Common myeloid progenitor, CD34-positive (primary cell): ENCODE data around the gene IQSEC2.

ENCODE experiments used
- CTCF ChIA-PET: fragments of 350-600 bp; sonication (Branson Sonifier 250); formaldehyde crosslinking; loops from one replicate; lab custom pipeline; 2021; ENCODE audit warnings: antibody characterized with exemption; lab: Charles Lee
- POLR2A ChIA-PET: fragments of 350-600 bp; sonication (Branson Sonifier 250); formaldehyde crosslinking; loops from one replicate; lab custom pipeline; 2021; ENCODE audit warnings: antibody characterized with exemption; lab: Charles Lee
- DNase-seq, 3 donors: peaks; one replicate each; pipeline versions ENCODE4 v3.0.0 to v3.0.0-alpha.2; 2013
- H3K27ac ChIP-seq, 2 experiments: 1 replicate in 1 of 2; 2 replicates in 1 of 2; pipeline ENCODE4 v1.7.0; 2013; ENCODE audit warnings: inconsistent platforms in 2 of 2, low read length in 2 of 2, mild to moderate bottlenecking in 2 of 2, low read depth in 1 of 2, moderate library complexity in 1 of 2; ENCODE audit not compliant: severe bottlenecking in 2 of 2, insufficient read depth in 1 of 2, poor library complexity in 1 of 2
- H3K27me3 ChIP-seq, 5 experiments: replicated peaks in 2 of 5; 1 replicate in 3 of 5; 2 replicates in 2 of 5; pipeline versions ENCODE4 v1.6.1 to v1.7.0; 2013; ENCODE audit warnings: low read length in 4 of 5, mild to moderate bottlenecking in 2 of 5, moderate library complexity in 2 of 5, inconsistent platforms in 1 of 5; ENCODE audit not compliant: insufficient read depth in 5 of 5, control insufficient read depth in 4 of 5
- H3K36me3 ChIP-seq, 4 experiments: 1 replicate in 2 of 4; 2 replicates in 2 of 4; pipeline versions ENCODE4 v1.6.1 to v1.7.0; 2013; ENCODE audit warnings: low read length in 3 of 4, control low read depth in 1 of 4, mild to moderate bottlenecking in 1 of 4; ENCODE audit not compliant: control insufficient read depth in 4 of 4, insufficient read depth in 4 of 4
- H3K4me1 ChIP-seq, 4 experiments: 1 replicate in 3 of 4; 2 replicates in 1 of 4; pipeline versions ENCODE4 v1.6.1 to v1.7.1; 2013; ENCODE audit warnings: low read length in 3 of 4, mild to moderate bottlenecking in 3 of 4, control low read depth in 1 of 4, inconsistent platforms in 1 of 4, moderate library complexity in 1 of 4; ENCODE audit not compliant: control insufficient read depth in 4 of 4, insufficient read depth in 4 of 4; ENCODE audit errors: control extremely low read depth in 1 of 4
- H3K4me3 ChIP-seq, 7 experiments: 1 replicate in 4 of 7; 2 replicates in 3 of 7; pipeline versions ENCODE4 v1.5.1 to v1.7.0; 2013; ENCODE audit warnings: mild to moderate bottlenecking in 7 of 7, low read length in 6 of 7, moderate library complexity in 6 of 7, inconsistent platforms in 2 of 7, low read depth in 2 of 7, control low read depth in 1 of 7; ENCODE audit not compliant: insufficient read depth in 4 of 7, control insufficient read depth in 1 of 7; ENCODE audit errors: extremely low read depth in 1 of 7
- H3K9me3 ChIP-seq, 5 experiments: 1 replicate in 4 of 5; 2 replicates in 1 of 5; pipeline versions ENCODE4 v1.6.1 to v1.7.1; 2013; ENCODE audit warnings: low read length in 4 of 5, mild to moderate bottlenecking in 2 of 5, inconsistent platforms in 1 of 5, low read depth in 1 of 5, moderate library complexity in 1 of 5; ENCODE audit not compliant: control insufficient read depth in 4 of 5, insufficient read depth in 2 of 5; ENCODE audit errors: control extremely low read depth in 1 of 5
- WGBS: methylation state at CpG from one replicate; pipeline ENCODE4 v1.1.5; 2013; ENCODE audit not compliant: insufficient coverage; 5-methylcytosine and 5-hydroxymethylcytosine counted together

The IQSEC2 gene

GRCh38 chrX:53290441-53291041 lies 9.2 kb upstream of the IQSEC2 start:
- peaks cover 0 to 28% (median 0%) of the 10 kb centered on the region in 5 experiments for H3K27me3 ChIP-seq
- no peak overlapping the region for H3K27ac ChIP-seq
- 94% methylated on average over 7 of the region's 7 CpGs for WGBS
- no peaks in the 10 kb centered on the region for H3K36me3 ChIP-seq
- CTCF ChIA-PET, result interaction anchor here (0.6 to 2.2 kb wide), 5 partner anchors 10 to 155 kb away, joined by 3 to 6 read pairs (median 3); no protein-coding TSS in a partner anchor
- no peak overlapping the region for H3K4me3 ChIP-seq
- H3K9me3 ChIP-seq, result no peaks in the 10 kb centered on the region
- DNase-seq, result no peak
- peaks cover 0 to 26% (median 17%) of the 10 kb centered on the region in 4 experiments for H3K4me1 ChIP-seq
- POLR2A ChIA-PET, result no interaction called here

GRCh38 chrX:53288189-53288588 lies 6.8 kb upstream of the IQSEC2 start:
- H3K27me3 ChIP-seq, result peaks cover 0 to 24% (median 0%) of the 10 kb centered on the region in 5 experiments
- CTCF ChIA-PET, result interaction anchor here (1.1 to 2.6 kb wide), 4 partner anchors 22 to 158 kb away, joined by 3 to 12 read pairs (median 4); no protein-coding TSS in a partner anchor
- H3K4me3 ChIP-seq, result peak overlapping the region in 2 of 7 experiments; percentile 48 to 58
- no peak overlapping the region for H3K27ac ChIP-seq
- WGBS, result 31% methylated on average over 6 of the region's 8 CpGs
- DNase-seq, result peak in 2 of 3 donors; percentile 46 to 47
- H3K36me3 ChIP-seq, result no peaks in the 10 kb centered on the region
- peaks cover 0 to 33% (median 20%) of the 10 kb centered on the region in 4 experiments for H3K4me1 ChIP-seq
- POLR2A ChIA-PET, result no interaction called here
- H3K9me3 ChIP-seq, result no peaks in the 10 kb centered on the region

- Histone ChIP-seq H3K9me3 (no peaks in the 10 kb centered on the region), H3K27me3 (peaks cover 0 to 22% (median 0%) of the 10 kb centered on the region in 5 experiments), H3K4me3 (peak overlapping the region in 5 of 7 experiments; percentile 9 to 58 (median 41)), H3K36me3 (no peaks in the 10 kb centered on the region), H3K4me1 (peaks cover 0 to 36% (median 20%) of the 10 kb centered on the region in 4 experiments), H3K27ac (no peak overlapping the region)
- peak; percentile 71 to 92 (median 88) for DNase-seq
- WGBS, result 23% methylated on average over 7 of the region's 11 CpGs
- CTCF ChIA-PET, result interaction anchor here (1.1 to 2.6 kb wide), 4 partner anchors 23 to 159 kb away, joined by 3 to 12 read pairs (median 3); no protein-coding TSS in a partner anchor
- POLR2A ChIA-PET, result no interaction called here
Observed at GRCh38 chrX:53287493-53288138, 6.2 kb upstream of the IQSEC2 start.

GRCh38 chrX:53286171-53286570 lies 4.8 kb upstream of the IQSEC2 start:
- no peak overlapping the region for H3K27ac ChIP-seq
- POLR2A ChIA-PET, result no interaction called here
- H3K27me3 ChIP-seq, result peaks cover 0 to 22% (median 0%) of the 10 kb centered on the region in 5 experiments
- no peaks in the 10 kb centered on the region for H3K36me3 ChIP-seq
- DNase-seq, result no peak
- peaks cover 0 to 49% (median 30%) of the 10 kb centered on the region in 4 experiments for H3K4me1 ChIP-seq
- WGBS, result 80% methylated on average over 3 of the region's 3 CpGs
- CTCF ChIA-PET, result interaction anchor here (0.7 to 2.6 kb wide), 10 partner anchors 11 to 149 kb away, joined by 3 to 12 read pairs (median 3); partner anchors contain the start of gene HSD17B10
- H3K9me3 ChIP-seq, result no peaks in the 10 kb centered on the region
- no peak overlapping the region for H3K4me3 ChIP-seq

GRCh38 chrX:53285591-53285990 lies 4.2 kb upstream of the IQSEC2 start:
- DNase-seq, result no peak
- Histone ChIP-seq H3K36me3 (no peaks in the 10 kb centered on the region), H3K4me3 (no peak overlapping the region), H3K27me3 (peaks cover 0 to 22% (median 0%) of the 10 kb centered on the region in 5 experiments), H3K4me1 (peaks cover 0 to 55% (median 32%) of the 10 kb centered on the region in 4 experiments), H3K27ac (no peak overlapping the region), H3K9me3 (no peaks in the 10 kb centered on the region)
- 94% methylated on average over 3 of the region's 3 CpGs for WGBS
- CTCF ChIA-PET, result interaction anchor here (0.7 to 2.6 kb wide), 9 partner anchors 11 to 149 kb away, joined by 3 to 12 read pairs (median 3); partner anchors contain the start of gene HSD17B10
- POLR2A ChIA-PET, result no interaction called here

- H3K4me1 ChIP-seq, result peaks cover 0 to 62% (median 37%) of the 10 kb centered on the region in 4 experiments
- ChIA-PET CTCF (interaction anchor here (0.8 to 2.2 kb wide), 13 partner anchors 10 to 251 kb away, joined by 3 to 8 read pairs (median 3); no protein-coding TSS in a partner anchor), POLR2A (no interaction called here)
- no peaks in the 10 kb centered on the region for H3K9me3 ChIP-seq
- 47% methylated on average over 6 of the region's 8 CpGs for WGBS
- peaks cover 0 to 22% (median 0%) of the 10 kb centered on the region in 5 experiments for H3K27me3 ChIP-seq
- no peak overlapping the region for H3K4me3 ChIP-seq
- H3K27ac ChIP-seq, result no peak overlapping the region
- H3K36me3 ChIP-seq, result no peaks in the 10 kb centered on the region
- DNase-seq, result peak in 2 of 3 donors; percentile 54 to 57
Observed at GRCh38 chrX:53284684-53285447, 3.5 kb upstream of the IQSEC2 start.
